Endothelial cell of umbilical vein (primary cell): ENCODE results near the gene PIK3AP1. TPM values are rescaled to one million over a fixed set of nuclear protein-coding genes. Genes with fewer than 3 reads are reported as not detected.

ENCODE experiments used
- BruUV-seq: library from RNA; stranded (reverse); fragments of 400-500 nt; replicated peaks from 2 replicates; lab custom pipeline; 2021; lab: Mats Ljungman, UMichigan
- CTCF ChIA-PET: fragments of 300-600, 350-600 bp; sonication (Branson Sonifier 250); formaldehyde crosslinking; loops from one replicate; lab custom pipeline; 2021; ENCODE audit warnings: antibody characterized with exemption, inconsistent platforms; lab: Charles Lee
- POLR2A ChIA-PET: fragments of 300-600, 350-600 bp; sonication (Branson Sonifier 250); formaldehyde crosslinking; loops from one replicate; lab custom pipeline; 2021; ENCODE audit warnings: antibody characterized with exemption, inconsistent platforms; lab: Charles Lee
- DNase-seq: peaks from one replicate; pipeline ENCODE4 v3.0.0-alpha.2; 2011; ENCODE audit warnings: low read depth, low spot score
- FAIRE-seq: peaks from 2 replicates; lab custom pipeline; 2011; peaks lifted over from hg19 to GRCh38; lab: Jason Lieb, UNC
- H2AFZ ChIP-seq: 2 replicates; pipeline ENCODE4 v1.6.0; 2012; ENCODE audit warnings: low read depth, low read length, control low read depth, inconsistent platforms
- H3K27ac ChIP-seq: 2 replicates; pipeline ENCODE4 v1.5.1; 2011; ENCODE audit warnings: low read depth, mild to moderate bottlenecking, control low read depth, low read length, moderate library complexity; ENCODE audit not compliant: insufficient read depth
- H3K27me3 ChIP-seq, 2 experiments: 2 replicates each; pipeline versions ENCODE4 v1.6.0 to v1.6.1; 2011; ENCODE audit warnings: low read length in 2 of 2, mixed read lengths in 1 of 2; ENCODE audit not compliant: control insufficient read depth in 2 of 2, insufficient read depth in 2 of 2
- H3K36me3 ChIP-seq, 2 experiments: 2 replicates in 1 of 2; 3 replicates in 1 of 2; pipeline ENCODE4 v1.5.1; 2011; ENCODE audit warnings: low read length in 2 of 2, mild to moderate bottlenecking in 1 of 2, moderate library complexity in 1 of 2; ENCODE audit not compliant: control insufficient read depth in 2 of 2, insufficient read depth in 2 of 2; ENCODE audit errors: extremely low read depth in 1 of 2
- H3K4me1 ChIP-seq: 3 replicates; pipeline ENCODE4 v1.5.1; 2011; ENCODE audit warnings: mild to moderate bottlenecking, low read length; ENCODE audit not compliant: control insufficient read depth, insufficient read depth; ENCODE audit errors: extremely low read depth
- H3K4me2 ChIP-seq: 2 replicates; pipeline ENCODE4 v1.6.1; 2011; ENCODE audit warnings: low read length, control low read depth, mixed read lengths; ENCODE audit not compliant: insufficient read depth
- H3K4me3 ChIP-seq, 3 experiments: fragments of 200-600 bp in 1 of 3; sonication (generic), shearing (Covaris generic) in 1 of 3; replicated peaks in 1 of 3; 2 replicates each; pipeline ENCODE4 v1.5.1; 2011 to 2016; ENCODE audit warnings: control low read depth in 3 of 3, low read length in 3 of 3, mild to moderate bottlenecking in 2 of 3, inconsistent platforms in 1 of 3, low read depth in 1 of 3, moderate library complexity in 1 of 3; ENCODE audit not compliant: insufficient read depth in 1 of 3
- H3K79me2 ChIP-seq: 2 replicates; pipeline ENCODE4 v1.6.0; 2012; ENCODE audit warnings: low read length, inconsistent platforms; ENCODE audit not compliant: control insufficient read depth, insufficient read depth
- H3K9ac ChIP-seq: replicated peaks from 2 replicates; pipeline ENCODE3; 2011; ENCODE audit warnings: low read length, control low read depth; ENCODE audit not compliant: insufficient read depth; ENCODE audit errors: extremely low read depth
- H3K9me1 ChIP-seq: replicated peaks from 3 replicates; pipeline ENCODE4 v1.6.0; 2011; ENCODE audit warnings: mild to moderate bottlenecking, low read length; ENCODE audit not compliant: control insufficient read depth, insufficient read depth; ENCODE audit errors: extremely low read depth
- H3K9me3 ChIP-seq: replicated peaks from 2 replicates; pipeline ENCODE4 v1.5.1; 2012; ENCODE audit warnings: low read length, inconsistent platforms; ENCODE audit not compliant: control insufficient read depth, insufficient read depth
- H4K20me1 ChIP-seq: replicated peaks from 2 replicates; pipeline ENCODE3; 2011; ENCODE audit warnings: mild to moderate bottlenecking, low read length; ENCODE audit not compliant: control insufficient read depth, insufficient read depth; ENCODE audit errors: extremely low read depth
- FOS ChIP-seq: IDR thresholded peaks from 2 replicates; pipeline ENCODE4 v1.6.1; 2011; ENCODE audit warnings: mild to moderate bottlenecking, low read length, moderate library complexity, borderline replicate concordance; ENCODE audit not compliant: insufficient read depth
- JUN ChIP-seq: IDR thresholded peaks from 2 replicates; pipeline ENCODE4 v1.6.1; 2011; ENCODE audit warnings: borderline replicate concordance, low read depth; ENCODE audit not compliant: insufficient read length, insufficient read depth
- MYC ChIP-seq: IDR thresholded peaks from one replicate; pipeline ENCODE4 v1.6.1; 2011; ENCODE audit warnings: mild to moderate bottlenecking, low read depth, low read length
- dilution Hi-C: fragments of 300-500 bp; cut with MboI; formaldehyde crosslinking; loops from one replicate; pipeline ENCODE4 v1.15.0; 2019; ENCODE audit warnings: low sequenced_read_pairs; ENCODE audit not compliant: extremely low pct_ligation_motif_present
- intact Hi-C: fragments of 100-400 bp; cut with micrococcal nuclease; formaldehyde crosslinking; loops from one replicate; pipeline ENCODE4 v1.10.0; 2022
- polyA plus RNA-seq, 4 experiments: library from polyadenylated mRNA; depleted of rRNA in 3 of 4; stranded (reverse) in 3 of 4; unstranded in 1 of 4; fragments of >200 nt; gene quantifications; 2 replicates each; pipeline versions ENCODE4 v1.2.1 to v1.2.3, GENCODE V29; 2011 to 2012; ENCODE audit warnings: missing spikeins in 1 of 4
- total RNA-seq: library from RNA; stranded (reverse); gene quantifications from 2 replicates; pipeline ENCODE4 v1.2.3, GENCODE V29; 2021
- TF ChIP-seq, protein P1 (sequence below): IDR thresholded peaks from 2 replicates; pipeline ENCODE4 v1.6.1; 2011; ENCODE audit not compliant: insufficient read depth, insufficient read length
- TF ChIP-seq, protein P2 (sequence below), 2 donors: IDR thresholded peaks; 1 replicate in 1 of 2; 2 replicates in 1 of 2; pipeline ENCODE4 v1.5.1; 2011; ENCODE audit warnings: low read length in 2 of 2, mild to moderate bottlenecking in 2 of 2, moderate library complexity in 2 of 2, control low read depth in 1 of 2, inconsistent platforms in 1 of 2, low read depth in 1 of 2; ENCODE audit not compliant: insufficient read depth in 1 of 2; ENCODE audit errors: extremely low read depth in 1 of 2

The PIK3AP1 gene
- total and polyA plus RNA-seq, 2 donors (not counting 3 experiments of a cell fraction or from before 2014, with no cell fraction given), result 0.04 TPM; not detected in 1

DNA sequence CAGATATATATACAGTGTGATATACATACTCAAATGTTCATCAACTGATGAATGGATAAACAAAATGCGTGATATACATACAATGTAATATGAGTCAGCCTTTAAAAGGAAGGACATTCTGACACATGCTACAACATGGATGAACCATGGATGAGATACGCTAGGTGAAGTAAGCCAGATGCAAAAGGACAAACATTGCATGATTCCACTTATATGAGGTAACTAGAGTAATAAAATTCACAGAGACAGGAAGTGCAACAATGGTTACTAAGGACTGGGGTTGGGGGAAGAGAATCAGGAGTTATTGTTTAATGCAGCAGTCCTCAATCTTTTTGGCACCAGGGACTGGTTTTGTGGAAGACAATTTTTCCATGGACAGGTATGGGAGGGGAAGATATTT, 47.3 kb upstream of the PIK3AP1 start:
- FAIRE-seq, result peak; percentile 59
- peak; percentile 19 for DNase-seq
- Histone ChIP-seq H3K79me2 (no peaks in the 10 kb centered on the region), H2AFZ (no peak overlapping the region), H3K4me1 (no peaks in the 10 kb centered on the region), H3K36me3 (no peaks in the 10 kb centered on the region), H3K27ac (no peak overlapping the region), H3K4me3 (no peak overlapping the region), H4K20me1 (no peaks in the 10 kb centered on the region), H3K9ac (no peak overlapping the region), H3K4me2 (no peak overlapping the region), H3K9me3 (no peaks in the 10 kb centered on the region), H3K27me3 (no peaks in the 10 kb centered on the region), H3K9me1 (no peaks in the 10 kb centered on the region)
- ChIA-PET CTCF (interaction anchor here (1.2 to 2.1 kb wide), 2 partner anchors 9 to 258 kb away, joined by 3 to 7 read pairs; no protein-coding TSS in a partner anchor), POLR2A (no interaction called here)
- dilution Hi-C loops (no loop called here), intact Hi-C loops (no loop called here)
- BruUV-seq, result no TSS peak
- TF ChIP-seq FOS (no peak), JUN (peak; percentile 24)

DNA sequence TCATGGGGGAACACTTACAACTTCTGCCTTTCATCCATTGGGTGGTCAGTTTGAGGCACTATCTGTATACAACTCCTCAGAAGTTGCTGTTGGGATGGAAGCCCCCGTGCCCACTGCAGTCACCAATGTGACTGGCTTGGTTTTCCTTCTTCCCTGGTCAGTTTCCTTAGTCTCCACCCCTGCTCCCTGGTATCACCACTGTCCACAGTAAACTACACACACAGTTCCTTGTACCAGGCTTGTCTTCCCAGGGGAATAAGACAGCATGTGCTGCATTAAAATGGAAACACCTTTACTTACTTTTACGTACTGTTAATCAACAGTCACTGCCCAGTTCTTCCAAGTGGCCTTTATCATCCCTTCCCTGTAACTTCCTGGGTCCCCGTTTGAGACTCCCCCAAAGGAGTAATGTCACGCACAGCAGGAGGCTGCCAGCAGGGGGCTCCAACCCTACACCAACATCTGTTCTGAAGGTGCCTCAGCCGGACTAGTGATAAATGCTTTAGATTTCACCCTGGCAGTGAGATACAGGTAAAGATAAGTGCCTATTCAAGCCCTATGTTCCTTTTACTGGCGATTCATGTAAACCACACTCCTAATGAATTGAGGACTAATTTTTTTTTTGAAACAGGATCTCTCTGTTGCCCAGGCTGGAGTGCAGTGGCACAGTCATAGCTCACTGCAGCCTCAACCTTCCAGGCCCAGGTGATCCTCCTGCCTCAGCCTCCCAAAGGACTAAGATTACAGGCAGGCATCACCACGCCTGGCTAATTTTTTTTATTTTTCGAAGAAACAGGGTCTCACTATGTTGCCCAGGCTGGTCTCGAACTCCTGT, 45.3 kb upstream of the PIK3AP1 start:
- no peaks in the 10 kb centered on the region for H3K9me1 ChIP-seq
- H2AFZ ChIP-seq, result no peak overlapping the region
- H3K9me3 ChIP-seq, result no peaks in the 10 kb centered on the region
- TF ChIP-seq JUN, result no peak
- TF ChIP-seq, protein P1, sequence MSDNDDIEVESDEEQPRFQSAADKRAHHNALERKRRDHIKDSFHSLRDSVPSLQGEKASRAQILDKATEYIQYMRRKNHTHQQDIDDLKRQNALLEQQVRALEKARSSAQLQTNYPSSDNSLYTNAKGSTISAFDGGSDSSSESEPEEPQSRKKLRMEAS, result no peak
- TF ChIP-seq, protein P2, sequence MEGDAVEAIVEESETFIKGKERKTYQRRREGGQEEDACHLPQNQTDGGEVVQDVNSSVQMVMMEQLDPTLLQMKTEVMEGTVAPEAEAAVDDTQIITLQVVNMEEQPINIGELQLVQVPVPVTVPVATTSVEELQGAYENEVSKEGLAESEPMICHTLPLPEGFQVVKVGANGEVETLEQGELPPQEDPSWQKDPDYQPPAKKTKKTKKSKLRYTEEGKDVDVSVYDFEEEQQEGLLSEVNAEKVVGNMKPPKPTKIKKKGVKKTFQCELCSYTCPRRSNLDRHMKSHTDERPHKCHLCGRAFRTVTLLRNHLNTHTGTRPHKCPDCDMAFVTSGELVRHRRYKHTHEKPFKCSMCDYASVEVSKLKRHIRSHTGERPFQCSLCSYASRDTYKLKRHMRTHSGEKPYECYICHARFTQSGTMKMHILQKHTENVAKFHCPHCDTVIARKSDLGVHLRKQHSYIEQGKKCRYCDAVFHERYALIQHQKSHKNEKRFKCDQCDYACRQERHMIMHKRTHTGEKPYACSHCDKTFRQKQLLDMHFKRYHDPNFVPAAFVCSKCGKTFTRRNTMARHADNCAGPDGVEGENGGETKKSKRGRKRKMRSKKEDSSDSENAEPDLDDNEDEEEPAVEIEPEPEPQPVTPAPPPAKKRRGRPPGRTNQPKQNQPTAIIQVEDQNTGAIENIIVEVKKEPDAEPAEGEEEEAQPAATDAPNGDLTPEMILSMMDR (IDR thresholded peaks at IDR 0.05; ENCODE audit: extremely low read depth in 1 of 2, insufficient read depth in 1 of 2, low read depth in 1 of 2, low read length in 2 of 2), result peak; percentile 79 to 89
- TF ChIP-seq MYC, result no peak
- no TSS peak for BruUV-seq
- no peak overlapping the region for H3K4me2 ChIP-seq
- no peaks in the 10 kb centered on the region for H3K4me1 ChIP-seq
- H3K79me2 ChIP-seq, result no peaks in the 10 kb centered on the region
- H3K27me3 ChIP-seq, result no peaks in the 10 kb centered on the region
- intact Hi-C loops, result loop anchor here (1.0 kb wide), 3 partner anchors 65 to 445 kb away; no protein-coding TSS in a partner anchor
- H3K36me3 ChIP-seq, result no peaks in the 10 kb centered on the region
- DNase-seq, result peak; percentile 38
- POLR2A ChIA-PET, result no interaction called here
- dilution Hi-C loops, result no loop called here
- FAIRE-seq, result peak; percentile 95
- H3K27ac ChIP-seq, result no peak overlapping the region
- H3K4me3 ChIP-seq, result no peak overlapping the region
- no peaks in the 10 kb centered on the region for H4K20me1 ChIP-seq
- CTCF ChIA-PET, result interaction anchor here (0.8 to 1.0 kb wide), 6 partner anchors 64 to 445 kb away, joined by 3 to 28 read pairs (median 3); no protein-coding TSS in a partner anchor
- no peak overlapping the region for H3K9ac ChIP-seq
